OCI-LY3 (cell line): ENCODE results near the gene TRMT5.

Source experiments
- H2AFZ ChIP-seq: fragments of 200-600, 300-600 bp; shearing (Covaris generic); 2 replicates; pipeline ENCODE4 v1.6.0; 2014; ENCODE audit warnings: antibody characterized with exemption, low read depth, low read length
- H3K27ac ChIP-seq: fragments of 200-600, 300-600 bp; sonication (generic); 2 replicates; pipeline ENCODE4 v1.5.1; 2014; ENCODE audit warnings: mild to moderate bottlenecking, low read length, moderate library complexity, mixed read lengths
- H3K27me3 ChIP-seq: fragments of 200-600, 300-600 bp; sonication (generic); 2 replicates; pipeline ENCODE4 v1.6.1; 2014; ENCODE audit warnings: low read depth, low read length, mixed read lengths
- H3K36me3 ChIP-seq: fragments of 200-600, 300-600 bp; sonication (generic); replicated peaks from 2 replicates; pipeline ENCODE3; 2014; ENCODE audit warnings: low read depth, low read length, mixed read lengths
- H3K4me1 ChIP-seq: fragments of 300-600, 200-600 bp; sonication (generic); 2 replicates; pipeline ENCODE4 v1.6.1; 2014; ENCODE audit warnings: low read length, mixed read lengths
- H3K4me2 ChIP-seq: fragments of 200-600, 300-600 bp; sonication (generic); 2 replicates; pipeline ENCODE4 v1.6.1; 2014; ENCODE audit warnings: low read length, mixed read lengths
- H3K4me3 ChIP-seq: fragments of 300-600, 200-600 bp; sonication (generic); 2 replicates; pipeline ENCODE4 v1.5.1; 2014; ENCODE audit warnings: antibody characterized with exemption, mild to moderate bottlenecking, low read length, moderate library complexity
- H3K79me2 ChIP-seq: fragments of 300-600, 200-600 bp; shearing (Covaris generic); 2 replicates; pipeline ENCODE4 v1.6.1; 2014; ENCODE audit warnings: mild to moderate bottlenecking, low read length, mixed read lengths
- H3K9ac ChIP-seq: fragments of 300-600, 200-600 bp; shearing (Covaris generic); 2 replicates; pipeline ENCODE4 v1.6.0; 2014; ENCODE audit warnings: mild to moderate bottlenecking, low read length, moderate library complexity
- H3K9me3 ChIP-seq: fragments of 200-600, 300-600 bp; shearing (Covaris generic); 2 replicates; pipeline ENCODE4 v1.6.1; 2014; ENCODE audit warnings: low read length, mixed read lengths; ENCODE audit not compliant: insufficient read depth
- H4K20me1 ChIP-seq: fragments of 200-600, 300-600 bp; sonication (generic); 2 replicates; pipeline ENCODE4 v1.6.1; 2016; ENCODE audit warnings: low read length, mixed read lengths; ENCODE audit not compliant: insufficient read depth
- EZH2phosphoT487 ChIP-seq: fragments of 200-600 bp; shearing (Covaris generic); IDR thresholded peaks from 2 replicates; pipeline ENCODE4 v1.6.1; 2018; ENCODE audit warnings: antibody characterized with exemption, mixed run types, low read depth
- TF ChIP-seq, protein P1 (sequence below): fragments of 200-600, 300-600 bp; sonication (generic); IDR thresholded peaks from 2 replicates; pipeline ENCODE4 v1.5.1; 2014; ENCODE audit warnings: antibody characterized with exemption, low read length, low read depth

Gene TRMT5

DNA sequence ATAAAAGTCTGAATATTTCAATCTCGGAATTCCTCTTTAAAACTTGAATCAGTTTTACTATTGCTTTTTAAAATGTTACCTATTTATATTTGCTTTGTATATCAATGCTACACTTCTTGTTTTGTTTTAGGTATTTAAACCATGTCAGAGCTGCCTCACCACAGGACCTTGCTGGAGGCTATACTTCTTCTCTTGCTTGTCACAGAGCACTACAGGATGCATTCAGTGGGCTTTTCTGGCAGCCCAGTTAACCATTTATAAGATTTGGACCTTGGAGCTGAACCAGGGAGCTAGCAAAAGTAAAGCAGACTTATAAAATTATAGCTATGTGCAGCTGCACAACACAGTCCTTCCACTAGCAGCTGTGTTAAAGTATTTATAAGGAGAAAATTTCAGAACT is 12.8 kb downstream of the TRMT5 start:
- H3K9ac ChIP-seq, result no peak overlapping the region
- no peaks in the 10 kb centered on the region for H3K9me3 ChIP-seq
- H3K4me1 ChIP-seq, result no peaks in the 10 kb centered on the region
- H3K27me3 ChIP-seq, result no peaks in the 10 kb centered on the region
- no peak overlapping the region for H3K4me2 ChIP-seq
- no peak overlapping the region for H2AFZ ChIP-seq
- TF ChIP-seq, protein P1, sequence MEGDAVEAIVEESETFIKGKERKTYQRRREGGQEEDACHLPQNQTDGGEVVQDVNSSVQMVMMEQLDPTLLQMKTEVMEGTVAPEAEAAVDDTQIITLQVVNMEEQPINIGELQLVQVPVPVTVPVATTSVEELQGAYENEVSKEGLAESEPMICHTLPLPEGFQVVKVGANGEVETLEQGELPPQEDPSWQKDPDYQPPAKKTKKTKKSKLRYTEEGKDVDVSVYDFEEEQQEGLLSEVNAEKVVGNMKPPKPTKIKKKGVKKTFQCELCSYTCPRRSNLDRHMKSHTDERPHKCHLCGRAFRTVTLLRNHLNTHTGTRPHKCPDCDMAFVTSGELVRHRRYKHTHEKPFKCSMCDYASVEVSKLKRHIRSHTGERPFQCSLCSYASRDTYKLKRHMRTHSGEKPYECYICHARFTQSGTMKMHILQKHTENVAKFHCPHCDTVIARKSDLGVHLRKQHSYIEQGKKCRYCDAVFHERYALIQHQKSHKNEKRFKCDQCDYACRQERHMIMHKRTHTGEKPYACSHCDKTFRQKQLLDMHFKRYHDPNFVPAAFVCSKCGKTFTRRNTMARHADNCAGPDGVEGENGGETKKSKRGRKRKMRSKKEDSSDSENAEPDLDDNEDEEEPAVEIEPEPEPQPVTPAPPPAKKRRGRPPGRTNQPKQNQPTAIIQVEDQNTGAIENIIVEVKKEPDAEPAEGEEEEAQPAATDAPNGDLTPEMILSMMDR, result no peak
- no peak for TF ChIP-seq EZH2phosphoT487
- H3K79me2 ChIP-seq, result no peaks in the 10 kb centered on the region
- no peak overlapping the region for H3K27ac ChIP-seq
- H3K36me3 ChIP-seq, result no peaks in the 10 kb centered on the region
- H3K4me3 ChIP-seq, result no peak overlapping the region
- no peaks in the 10 kb centered on the region for H4K20me1 ChIP-seq

DNA sequence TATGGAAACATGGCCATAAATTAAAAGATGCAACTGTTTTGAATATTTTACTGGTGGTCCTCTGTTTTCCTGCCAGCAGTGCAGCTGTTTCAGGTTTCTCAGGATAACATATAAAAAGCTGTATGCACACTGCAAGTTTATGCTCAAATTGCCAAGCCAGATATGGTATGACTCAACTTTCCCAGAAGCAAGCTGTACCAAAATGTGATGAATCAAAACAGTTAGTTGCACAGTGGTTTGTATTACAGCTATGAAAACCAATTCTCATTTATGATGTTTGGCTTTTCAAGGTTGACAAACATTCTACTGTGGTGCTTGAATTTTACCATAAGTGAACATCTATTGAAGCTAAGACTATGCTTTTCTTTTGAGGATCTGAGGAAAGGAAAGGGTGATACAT is 15.5 kb downstream of the TRMT5 start:
- Histone ChIP-seq H3K4me3 (no peak overlapping the region), H3K4me1 (no peaks in the 10 kb centered on the region), H3K27me3 (no peaks in the 10 kb centered on the region), H3K79me2 (no peaks in the 10 kb centered on the region), H3K27ac (no peak overlapping the region), H3K4me2 (no peak overlapping the region), H3K9ac (no peak overlapping the region), H4K20me1 (no peaks in the 10 kb centered on the region), H2AFZ (no peak overlapping the region), H3K36me3 (no peaks in the 10 kb centered on the region), H3K9me3 (no peaks in the 10 kb centered on the region)
- TF ChIP-seq, protein P1, result no peak
- TF ChIP-seq EZH2phosphoT487, result no peak

DNA sequence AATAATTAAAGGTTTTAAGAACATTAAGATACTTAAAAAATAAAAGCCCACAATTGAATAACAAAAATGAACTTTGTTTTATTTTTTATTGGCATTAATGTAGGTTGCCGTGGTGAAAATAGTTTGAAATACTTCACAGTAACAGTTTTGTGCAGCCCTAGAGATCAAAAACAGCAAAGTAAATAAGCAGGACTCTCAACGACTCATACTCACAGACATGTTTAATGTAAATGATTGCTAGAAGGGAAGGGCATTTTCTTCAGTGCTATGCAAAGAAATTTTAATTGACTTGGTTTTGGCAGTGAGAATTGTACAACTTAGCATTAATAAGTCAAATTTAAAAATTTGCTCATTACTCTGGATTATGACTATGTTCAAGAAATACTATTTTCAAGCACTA is 16.0 kb downstream of the TRMT5 start:
- Histone ChIP-seq H4K20me1 (no peaks in the 10 kb centered on the region), H3K27ac (no peak overlapping the region), H3K27me3 (no peaks in the 10 kb centered on the region), H3K79me2 (no peaks in the 10 kb centered on the region), H3K4me1 (no peaks in the 10 kb centered on the region), H3K9me3 (no peaks in the 10 kb centered on the region), H2AFZ (no peak overlapping the region), H3K4me3 (no peak overlapping the region), H3K36me3 (no peaks in the 10 kb centered on the region), H3K4me2 (no peak overlapping the region), H3K9ac (no peak overlapping the region)
- TF ChIP-seq, protein P1, result no peak
- TF ChIP-seq EZH2phosphoT487, result no peak

DNA sequence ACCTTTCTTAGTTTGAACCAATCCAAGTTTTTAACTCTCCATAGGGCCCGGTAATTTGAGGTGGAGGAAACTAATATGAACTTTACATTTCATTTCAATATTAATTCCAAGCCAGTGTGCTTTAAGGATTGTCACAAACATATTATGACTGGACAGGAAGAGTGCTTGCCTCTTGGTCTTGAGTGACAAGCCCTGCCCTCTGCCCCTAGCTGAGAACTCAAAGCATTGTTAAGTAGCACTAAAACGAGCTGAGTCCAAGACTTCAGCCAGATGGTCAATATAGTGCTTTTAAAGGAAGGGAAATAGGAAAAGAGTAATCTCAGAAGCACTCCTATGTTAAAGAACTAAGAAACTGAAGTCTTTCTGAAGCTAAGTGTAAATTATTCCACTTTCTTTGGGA is 17.1 kb downstream of the TRMT5 start:
- Histone ChIP-seq H3K79me2 (no peaks in the 10 kb centered on the region), H3K27me3 (no peaks in the 10 kb centered on the region), H3K4me1 (no peaks in the 10 kb centered on the region), H3K9me3 (no peaks in the 10 kb centered on the region), H3K4me3 (no peak overlapping the region), H3K4me2 (no peak overlapping the region), H2AFZ (no peak overlapping the region), H3K9ac (no peak overlapping the region), H3K36me3 (no peaks in the 10 kb centered on the region), H3K27ac (no peak overlapping the region), H4K20me1 (no peaks in the 10 kb centered on the region)
- TF ChIP-seq EZH2phosphoT487, result no peak
- TF ChIP-seq, protein P1, result no peak
